ENCODE measurements around the gene CCDC15.
A peak's percentile ranks its signal among the peaks of the same experiment; 100 is the strongest.

Gene CCDC15

GRCh38 chr11:124919898-124920297, 34.1 kb upstream of the CCDC15 start:
- no peak overlapping the region for H3K4me3 ChIP-seq (ENCODE audit: low read depth, low read length)
- no peak for TF ChIP-seq CTCF (IDR thresholded peaks at IDR 0.05; ENCODE audit: low read depth, low read length, missing control alignments)
- in situ Hi-C loops (cut with HindIII; ENCODE audit: low sequenced_read_pairs) = no loop called here
- DNase-seq (ENCODE audit: low read depth) = no peak

- DNase-seq (ENCODE audit: low read depth) = no peak
- in situ Hi-C loops (cut with HindIII; ENCODE audit: low sequenced_read_pairs) = no loop called here
- no peak for TF ChIP-seq CTCF (IDR thresholded peaks at IDR 0.05; ENCODE audit: low read depth, low read length, missing control alignments)
- H3K4me3 ChIP-seq (ENCODE audit: low read depth, low read length) = peak overlapping the region; percentile 35
Measured at GRCh38 chr11:124920356-124920755, 33.6 kb upstream of the CCDC15 start.

- no peak for TF ChIP-seq CTCF (IDR thresholded peaks at IDR 0.05; ENCODE audit: low read depth, low read length, missing control alignments)
- H3K4me3 ChIP-seq (ENCODE audit: low read depth, low read length) = peak overlapping the region; percentile 35
- in situ Hi-C loops (cut with HindIII; ENCODE audit: low sequenced_read_pairs) = no loop called here
- DNase-seq (ENCODE audit: low read depth) = no peak
Measured at GRCh38 chr11:124920870-124921609, 33.0 kb upstream of the CCDC15 start.

- H3K4me3 ChIP-seq (ENCODE audit: low read depth, low read length) = no peak overlapping the region
- TF ChIP-seq CTCF (IDR thresholded peaks at IDR 0.05; ENCODE audit: low read depth, low read length, missing control alignments) = no peak
- in situ Hi-C loops (cut with HindIII; ENCODE audit: low sequenced_read_pairs) = no loop called here
- no peak for DNase-seq (ENCODE audit: low read depth)
Measured at GRCh38 chr11:124922831-124923230, 31.2 kb upstream of the CCDC15 start.

- H3K4me3 ChIP-seq (ENCODE audit: low read depth, low read length) = no peak overlapping the region
- no peak for DNase-seq (ENCODE audit: low read depth)
- in situ Hi-C loops (cut with HindIII; ENCODE audit: low sequenced_read_pairs) = no loop called here
- no peak for TF ChIP-seq CTCF (IDR thresholded peaks at IDR 0.05; ENCODE audit: low read depth, low read length, missing control alignments)
Measured at GRCh38 chr11:124923296-124923695, 30.7 kb upstream of the CCDC15 start.

GRCh38 chr11:124928942-124929665, 24.9 kb upstream of the CCDC15 start:
- no peak overlapping the region for H3K4me3 ChIP-seq (ENCODE audit: low read depth, low read length)
- no peak for DNase-seq (ENCODE audit: low read depth)
- no peak for TF ChIP-seq CTCF (IDR thresholded peaks at IDR 0.05; ENCODE audit: low read depth, low read length, missing control alignments)
- in situ Hi-C loops (cut with HindIII; ENCODE audit: low sequenced_read_pairs) = no loop called here
